Tibial artery (tissue), 4 donors: ENCODE measurements around the gene TNRC6A.
A peak's percentile ranks its signal among the peaks of the same experiment; 100 is the strongest.

Experiments used
- DNase-seq, 2 donors: peaks; one replicate each; pipeline ENCODE4 v3.0.0-alpha.2; 2019
- H3K27ac ChIP-seq, 2 donors: fragments of 200-600 bp; sonication (generic) in 1 of 2; 1 replicate in 1 of 2; 2 replicates in 1 of 2; pipeline ENCODE4 v1.5.1; 2018 to 2019; ENCODE audit warnings: mild to moderate bottlenecking in 1 of 2
- H3K27me3 ChIP-seq, 2 donors: fragments of 200-600 bp; sonication (generic) in 1 of 2; one replicate each; pipeline versions ENCODE4 v1.5.1 to v1.6.0; 2016 to 2019
- H3K36me3 ChIP-seq, 3 donors: fragments of 200-600 bp; sonication (generic) in 2 of 3; one replicate each; pipeline ENCODE4 v1.5.1; 2016 to 2019; ENCODE audit warnings: mild to moderate bottlenecking in 2 of 3
- H3K4me1 ChIP-seq, 4 donors: fragments of 200-600 bp; sonication (generic) in 2 of 4; 1 replicate in 3 of 4; 2 replicates in 1 of 4; pipeline ENCODE4 v1.5.1; 2016 to 2019
- H3K4me3 ChIP-seq, 2 donors: fragments of 200-600 bp; sonication (generic) in 1 of 2; 1 replicate in 1 of 2; 2 replicates in 1 of 2; pipeline ENCODE4 v1.5.1; 2018 to 2019; ENCODE audit warnings: mild to moderate bottlenecking in 2 of 2
- H3K9me3 ChIP-seq, 3 donors: fragments of 200-600 bp; sonication (generic) in 1 of 3; one replicate each; pipeline ENCODE4 v1.5.1; 2016 to 2019
- CTCF ChIP-seq, 2 experiments: fragments of 200-600 bp in 1 of 2; fragments of 450-650 bp in 1 of 2; IDR thresholded peaks; one replicate each; pipeline ENCODE4 v1.5.1; 2017 to 2019; ENCODE audit warnings: antibody characterized with exemption in 2 of 2, mild to moderate bottlenecking in 1 of 2, moderate library complexity in 1 of 2
- intact Hi-C: fragments of 100-400 bp; cut with DNase I; formaldehyde crosslinking; loops from one replicate; pipeline ENCODE4 v1.15.0; 2023; ENCODE audit warnings: low total_unique reads

Gene TNRC6A

GRCh38 chr16:24851700-24852099 lies 122.2 kb downstream of the TNRC6A start:
- H3K9me3 ChIP-seq = no peaks in the 10 kb centered on the region
- H3K4me1 ChIP-seq = peaks cover 0 to 8% (median 4%) of the 10 kb centered on the region in 4 donors
- H3K27ac ChIP-seq = no peak overlapping the region
- no peaks in the 10 kb centered on the region for H3K27me3 ChIP-seq
- DNase-seq = no peak
- intact Hi-C loops = no loop called here
- no peak for TF ChIP-seq CTCF (IDR thresholded peaks at IDR 0.05)
- no peaks in the 10 kb centered on the region for H3K36me3 ChIP-seq
- H3K4me3 ChIP-seq = no peak overlapping the region

GRCh38 chr16:24852281-24852721 lies 122.8 kb downstream of the TNRC6A start:
- no peak for TF ChIP-seq CTCF (IDR thresholded peaks at IDR 0.05)
- Histone ChIP-seq H3K27me3 (no peaks in the 10 kb centered on the region), H3K4me3 (no peak overlapping the region), H3K4me1 (peaks cover 0 to 8% (median 4%) of the 10 kb centered on the region in 4 donors), H3K27ac (no peak overlapping the region), H3K36me3 (no peaks in the 10 kb centered on the region), H3K9me3 (no peaks in the 10 kb centered on the region)
- DNase-seq = peak in 1 of 2 donors; percentile 58
- intact Hi-C loops = no loop called here

- Histone ChIP-seq H3K4me1 (peaks cover 0 to 8% (median 4%) of the 10 kb centered on the region in 4 donors), H3K27ac (no peak overlapping the region), H3K9me3 (no peaks in the 10 kb centered on the region), H3K27me3 (peaks cover 0 to 2% of the 10 kb centered on the region in 2 donors), H3K4me3 (no peak overlapping the region), H3K36me3 (no peaks in the 10 kb centered on the region)
- peak in 1 of 2 donors; percentile 13 for DNase-seq
- intact Hi-C loops = no loop called here
- TF ChIP-seq CTCF (IDR thresholded peaks at IDR 0.05) = no peak
Measured at GRCh38 chr16:24853169-24853824, 123.8 kb downstream of the TNRC6A start.

GRCh38 chr16:24853830-24854229 lies 124.4 kb downstream of the TNRC6A start:
- H3K36me3 ChIP-seq = no peaks in the 10 kb centered on the region
- H3K4me3 ChIP-seq = no peak overlapping the region
- peaks cover 0 to 8% (median 4%) of the 10 kb centered on the region in 4 donors for H3K4me1 ChIP-seq
- no peak for TF ChIP-seq CTCF (IDR thresholded peaks at IDR 0.05)
- peak in 1 of 2 donors; percentile 62 for DNase-seq
- H3K27ac ChIP-seq = no peak overlapping the region
- intact Hi-C loops = no loop called here
- no peaks in the 10 kb centered on the region for H3K9me3 ChIP-seq
- peaks cover 0 to 4% of the 10 kb centered on the region in 2 donors for H3K27me3 ChIP-seq

GRCh38 chr16:24854607-24855171 lies 125.2 kb downstream of the TNRC6A start:
- no peak overlapping the region for H3K4me3 ChIP-seq
- no peaks in the 10 kb centered on the region for H3K36me3 ChIP-seq
- no peak for TF ChIP-seq CTCF (IDR thresholded peaks at IDR 0.05)
- H3K9me3 ChIP-seq = no peaks in the 10 kb centered on the region
- no peak for DNase-seq
- no peak overlapping the region for H3K27ac ChIP-seq
- intact Hi-C loops = no loop called here
- peaks cover 0 to 8% (median 4%) of the 10 kb centered on the region in 4 donors for H3K4me1 ChIP-seq
- peaks cover 0 to 4% of the 10 kb centered on the region in 2 donors for H3K27me3 ChIP-seq
